H1 (cell line): ENCODE results near the gene STX10. TPM values are rescaled to one million over a fixed set of nuclear protein-coding genes. Genes with fewer than 3 reads are reported as not detected.

Experiments used
- CTCF ChIA-PET: fragments of 300-600 bp; sonication (Branson Sonifier 250); formaldehyde crosslinking; loops from one replicate; lab custom pipeline; 2021; ENCODE audit not compliant: partially characterized antibody; lab: Charles Lee
- POLR2A ChIA-PET: fragments of 300-600 bp; sonication (Branson Sonifier 250); formaldehyde crosslinking; loops from one replicate; lab custom pipeline; 2021; ENCODE audit warnings: inconsistent platforms; ENCODE audit not compliant: partially characterized antibody; lab: Charles Lee
- DNase-seq, 2 experiments: peaks; one replicate each; pipeline versions ENCODE4 v3.0.0 to v3.0.0-alpha.2; 2010 to 2022; ENCODE audit warnings: low spot score in 2 of 2, low read depth in 1 of 2, mixed read lengths in 1 of 2
- FAIRE-seq: peaks from 2 replicates; lab custom pipeline; 2011; peaks lifted over from hg19 to GRCh38; lab: Jason Lieb, UNC
- H2AFZ ChIP-seq: 2 replicates; pipeline ENCODE4 v1.8.1; 2012; ENCODE audit warnings: low read length, inconsistent platforms
- H2AK5ac ChIP-seq: 2 replicates; pipeline ENCODE4 v1.6.1; 2013; ENCODE audit warnings: low read depth, low read length
- H2BK120ac ChIP-seq: replicated peaks from 2 replicates; pipeline ENCODE3; 2013; ENCODE audit warnings: low read depth, low read length, inconsistent platforms
- H2BK12ac ChIP-seq: 2 replicates; pipeline ENCODE4 v1.6.1; 2013; ENCODE audit warnings: low read depth, low read length
- H2BK15ac ChIP-seq: 2 replicates; pipeline ENCODE4 v1.6.1; 2013; ENCODE audit warnings: low read length
- H2BK20ac ChIP-seq: 2 replicates; pipeline ENCODE4 v1.6.1; 2013; ENCODE audit warnings: low read length
- H2BK5ac ChIP-seq: 2 replicates; pipeline ENCODE4 v1.6.1; 2013; ENCODE audit warnings: low read depth, low read length
- H3K14ac ChIP-seq: 2 replicates; pipeline ENCODE4 v1.6.1; 2013; ENCODE audit warnings: inconsistent platforms; ENCODE audit not compliant: insufficient read length
- H3K18ac ChIP-seq: 2 replicates; pipeline ENCODE4 v1.6.1; 2013; ENCODE audit warnings: low read length; ENCODE audit errors: extremely low read depth
- H3K23ac ChIP-seq: 2 replicates; pipeline ENCODE4 v1.6.1; 2013; ENCODE audit warnings: inconsistent platforms; ENCODE audit not compliant: insufficient read length
- H3K23me2 ChIP-seq: 2 replicates; pipeline ENCODE4 v1.6.1; 2013; ENCODE audit warnings: low read depth, low read length
- H3K27ac ChIP-seq: 2 replicates; pipeline ENCODE4 v1.6.1; 2011; ENCODE audit warnings: low read depth, low read length, inconsistent platforms
- H3K27me3 ChIP-seq, 4 experiments: replicated peaks in 1 of 4; 1 replicate in 1 of 4; 2 replicates in 3 of 4; pipeline versions ENCODE4 v1.6.1 to v1.8.1; 2011 to 2013; ENCODE audit warnings: low read length in 3 of 4, mild to moderate bottlenecking in 3 of 4, inconsistent platforms in 2 of 4, mixed read lengths in 2 of 4, moderate library complexity in 1 of 4; ENCODE audit not compliant: control insufficient read depth in 3 of 4, insufficient read depth in 3 of 4; ENCODE audit errors: extremely low read depth in 1 of 4
- H3K36me3 ChIP-seq, 4 experiments: 2 replicates each; pipeline versions ENCODE4 v1.6.1 to v1.8.1; 2011 to 2013; ENCODE audit warnings: mild to moderate bottlenecking in 4 of 4, low read length in 3 of 4, moderate library complexity in 2 of 4, control low read depth in 1 of 4, inconsistent platforms in 1 of 4; ENCODE audit not compliant: insufficient read depth in 4 of 4, control insufficient read depth in 2 of 4
- H3K4ac ChIP-seq: replicated peaks from 2 replicates; pipeline ENCODE3; 2013; ENCODE audit warnings: low read length, low read depth, mixed read lengths, inconsistent platforms; ENCODE audit not compliant: insufficient read length
- H3K4me1 ChIP-seq, 4 experiments: replicated peaks in 1 of 4; 1 replicate in 1 of 4; 2 replicates in 3 of 4; pipeline versions ENCODE4 v1.6.1 to v1.8.1; 2011 to 2013; ENCODE audit warnings: low read length in 3 of 4, inconsistent platforms in 2 of 4, mixed read lengths in 1 of 4; ENCODE audit not compliant: insufficient read depth in 4 of 4, control insufficient read depth in 3 of 4
- H3K4me2 ChIP-seq, 2 experiments: 2 replicates each; pipeline versions ENCODE4 v1.6.1 to v1.8.1; 2011 to 2013; ENCODE audit warnings: low read depth in 2 of 2, low read length in 2 of 2, control low read depth in 1 of 2, inconsistent platforms in 1 of 2, mild to moderate bottlenecking in 1 of 2; ENCODE audit not compliant: insufficient read depth in 1 of 2
- H3K4me3 ChIP-seq, 4 experiments: fragments of 200-600, 300-600 bp in 1 of 4; sonication (generic), shearing (Covaris generic), sonication (Bioruptor Twin) in 1 of 4; 2 replicates each; pipeline versions ENCODE4 v1.5.1 to v1.8.1; 2011 to 2016; ENCODE audit warnings: low read length in 4 of 4, low read depth in 3 of 4, control low read depth in 2 of 4, inconsistent platforms in 2 of 4, mild to moderate bottlenecking in 2 of 4, mixed read lengths in 1 of 4, moderate library complexity in 1 of 4; ENCODE audit not compliant: insufficient read depth in 2 of 4; ENCODE audit errors: extremely low read depth in 1 of 4
- H3K56ac ChIP-seq: replicated peaks from 2 replicates; pipeline ENCODE3; 2013; ENCODE audit warnings: low read depth, mild to moderate bottlenecking, mixed read lengths, low read length, inconsistent platforms; ENCODE audit not compliant: insufficient read length
- H3K79me1 ChIP-seq: 2 replicates; pipeline ENCODE4 v1.6.1; 2013; ENCODE audit warnings: low read depth, low read length, control low read depth
- H3K79me2 ChIP-seq, 2 experiments: 2 replicates each; pipeline versions ENCODE4 v1.6.1 to v1.8.1; 2012 to 2013; ENCODE audit warnings: low read length in 2 of 2, mild to moderate bottlenecking in 2 of 2, inconsistent platforms in 1 of 2; ENCODE audit not compliant: insufficient read depth in 2 of 2, control insufficient read depth in 1 of 2
- H3K9ac ChIP-seq, 4 experiments: replicated peaks in 1 of 4; 1 replicate in 1 of 4; 2 replicates in 3 of 4; pipeline versions ENCODE4 v1.6.1 to v1.8.1; 2011 to 2013; ENCODE audit warnings: low read depth in 3 of 4, low read length in 3 of 4, control low read depth in 2 of 4, mild to moderate bottlenecking in 2 of 4, moderate library complexity in 2 of 4, inconsistent platforms in 1 of 4; ENCODE audit errors: extremely low read depth in 1 of 4
- H3K9me3 ChIP-seq, 2 experiments: 2 replicates each; pipeline versions ENCODE4 v1.6.1 to v1.8.1; 2012 to 2013; ENCODE audit warnings: mild to moderate bottlenecking in 2 of 2, moderate library complexity in 2 of 2, control low read depth in 1 of 2, inconsistent platforms in 1 of 2, low read depth in 1 of 2, low read length in 1 of 2, mixed read lengths in 1 of 2; ENCODE audit not compliant: insufficient read depth in 2 of 2
- H4K20me1 ChIP-seq, 2 experiments: replicated peaks in 1 of 2; 2 replicates each; pipeline versions ENCODE3 to v1.8.1; 2011 to 2013; ENCODE audit warnings: inconsistent platforms in 2 of 2, low read length in 2 of 2, mild to moderate bottlenecking in 1 of 2; ENCODE audit not compliant: insufficient read depth in 2 of 2, control insufficient read depth in 1 of 2
- H4K5ac ChIP-seq: 2 replicates; pipeline ENCODE4 v1.6.1; 2013; ENCODE audit warnings: low read length, low read depth, mixed read lengths, inconsistent platforms; ENCODE audit not compliant: insufficient read length
- H4K8ac ChIP-seq: 2 replicates; pipeline ENCODE4 v1.8.0; 2013; ENCODE audit warnings: mild to moderate bottlenecking, moderate library complexity, low read length, inconsistent platforms; ENCODE audit not compliant: insufficient read depth; ENCODE audit errors: extremely low read depth
- H4K91ac ChIP-seq: replicated peaks from 2 replicates; pipeline ENCODE3; 2013; ENCODE audit warnings: low read length, mixed read lengths, inconsistent platforms; ENCODE audit not compliant: insufficient read length
- CBX8 ChIP-seq: fragments of 300-800, 300-1000 bp; sonication (generic); IDR thresholded peaks from 2 replicates; pipeline ENCODE4 v1.7.1; 2016; ENCODE audit warnings: low read depth, low read length, borderline replicate concordance
- POLR2AphosphoS5 ChIP-seq: IDR thresholded peaks from 2 replicates; pipeline ENCODE4 v1.6.1; 2011; ENCODE audit warnings: low read depth, low read length
- SRF ChIP-seq: IDR thresholded peaks from 2 replicates; pipeline ENCODE4 v1.6.1; 2011; ENCODE audit warnings: mild to moderate bottlenecking, low read depth, low read length, moderate library complexity
- WGBS, 2 experiments: shearing (Covaris generic) in 1 of 2; methylation state at CpG; one replicate each; pipeline versions ENCODE4 v1.1.6 to v1.1.7; 2013 to 2015; ENCODE audit warnings: low lambda C conversion rate in 2 of 2, mixed read lengths in 2 of 2, inconsistent platforms in 1 of 2, low coverage in 1 of 2, missing lambda C conversion rate in 1 of 2; ENCODE audit not compliant: insufficient replicate concordance in 2 of 2, insufficient coverage in 1 of 2, insufficient read length in 1 of 2; ENCODE audit errors: extremely low coverage in 1 of 2, missing lambda C conversion rate in 1 of 2; 5-methylcytosine and 5-hydroxymethylcytosine counted together
- polyA plus RNA-seq, 7 experiments: library from polyadenylated mRNA; depleted of rRNA in 3 of 7; stranded (reverse) in 5 of 7; unstranded in 2 of 7; fragments of >200 nt in 5 of 7; fragments of 200-250 nt in 2 of 7; gene quantifications; 1 replicate in 5 of 7; 2 replicates in 1 of 7; 4 replicates in 1 of 7; pipeline versions ENCODE4 v1.2.1 to v1.2.3, GENCODE V29; 2011 to 2013; ENCODE audit warnings: missing spikeins in 2 of 7, mixed read lengths in 2 of 7
- total RNA-seq: library from RNA; stranded (reverse); fragmentation: NEBNext Ultra II Directional; extraction: Animal tissue kit (Norgen Biotek cat#: 25700); gene quantifications from 2 replicates; pipeline ENCODE4 v1.2.1, GENCODE V29; 2021

The STX10 gene
- total and polyA plus RNA-seq, 2 of the 8 experiments (the other 6 are each of a cell fraction or from before 2014, with no cell fraction given) = 53.0 to 80.1 TPM

DNA sequence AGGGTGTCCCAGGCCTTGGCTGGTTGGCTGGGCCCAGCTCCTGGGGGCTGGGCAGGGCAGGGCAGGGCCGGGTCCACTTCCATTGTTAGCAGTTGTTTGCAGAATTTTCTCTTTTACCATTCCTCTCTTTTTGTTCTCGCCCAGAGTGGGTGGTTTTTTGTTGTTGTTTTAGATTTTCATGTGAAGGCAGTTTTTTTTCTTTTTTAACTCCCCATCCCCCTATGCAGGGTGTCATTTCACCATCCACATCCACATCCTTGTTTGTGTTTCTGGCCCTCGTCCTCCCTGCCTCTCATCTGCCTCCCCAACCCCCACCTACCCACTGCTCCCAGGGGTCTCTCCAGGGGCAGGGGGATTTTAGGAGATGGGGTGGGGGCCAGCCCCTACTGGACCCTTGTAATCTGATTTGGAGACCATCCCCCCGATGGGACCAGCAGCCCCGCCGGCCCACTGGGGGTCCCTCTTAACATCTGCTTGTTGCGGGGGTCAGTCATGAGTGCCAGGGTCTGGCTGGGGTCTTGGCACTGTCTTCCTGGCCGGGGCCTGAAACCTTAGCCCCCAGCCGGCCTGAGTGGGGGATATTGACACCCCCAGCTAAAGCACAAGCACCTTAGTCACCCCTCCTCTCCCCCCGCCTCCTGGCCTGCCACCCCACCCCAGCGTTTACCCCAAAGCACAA, 10.4 kb downstream of the STX10 start:
- Histone ChIP-seq H3K18ac (no peak overlapping the region), H3K23ac (no peak overlapping the region), H3K23me2 (no peaks in the 10 kb centered on the region; the same call in 1 of the 2 replicates), H3K9me3 (no peaks in the 10 kb centered on the region), H2BK12ac (no peak overlapping the region), H3K79me1 (peaks cover 7% of the 10 kb centered on the region), H3K36me3 (peaks cover 7 to 58% (median 39%) of the 10 kb centered on the region in 4 experiments), H2AFZ (no peak overlapping the region), H3K27me3 (no peaks in the 10 kb centered on the region), H4K8ac (no peak overlapping the region), H4K20me1 (peaks cover 19 to 31% of the 10 kb centered on the region in 2 experiments), H2BK120ac (no peak overlapping the region), H3K14ac (no peak overlapping the region), H2AK5ac (no peak overlapping the region), H3K9ac (no peak overlapping the region), H3K56ac (no peak overlapping the region), H4K91ac (no peak overlapping the region), H3K4me3 (no peak overlapping the region), H3K4me2 (no peak overlapping the region), H3K4ac (no peak overlapping the region), H2BK5ac (no peak overlapping the region), H3K79me2 (peaks cover 0 to 4% of the 10 kb centered on the region in 2 experiments; a peak in 2 of 4 replicates), H3K27ac (no peak overlapping the region), H4K5ac (no peak overlapping the region), H3K4me1 (peaks cover 0 to 8% (median 4%) of the 10 kb centered on the region in 4 experiments; a peak in 3 of 7 replicates), H2BK15ac (no peak overlapping the region), H2BK20ac (no peak overlapping the region)
- DNase-seq = no peak
- TF ChIP-seq POLR2AphosphoS5 (0 out of 2 replicates have a peak, but pooled peaks have one; percentile 18), SRF (no peak), CBX8 (no peak)
- ChIA-PET POLR2A (interaction anchor here (1.0 to 14.8 kb wide), 3 partner anchors 22 to 24 kb away, joined by 3 to 228 read pairs (median 4); partner anchors contain the start of genes NACC1 and TRMT1), CTCF (interaction anchor here (1.9 kb wide), 1 partner anchor 10 kb away, joined by 4 read pairs; no protein-coding TSS in a partner anchor)
- FAIRE-seq = no peak
- WGBS, 2 experiments = 82% methylated on average over 9 of the region's 11 CpGs; no CpG with 5 or more reads in 1 of the 2 experiments
